NCI-H460 (cell line): Measurements from ENCODE around the gene ANGPTL8. TPM values are rescaled to one million over a fixed set of nuclear protein-coding genes. Genes with fewer than 3 reads are reported as not detected.

ENCODE experiments used
- DNase-seq: peaks from one replicate; pipeline ENCODE4 v3.0.0-alpha.2; 2016; ENCODE audit warnings: low read depth; ENCODE audit errors: extremely low read depth
- total RNA-seq: library from RNA; depleted of rRNA; stranded (reverse); fragments of >200 nt; shearing (Covaris generic); gene quantifications from 2 replicates; pipeline ENCODE4 v1.2.3, GENCODE V29; 2014; rRNA removed

Gene ANGPTL8
- total RNA-seq, 1 experiment from 2014 or later = not detected

- DNase-seq = no peak
Observed at GRCh38 chr19:11286312-11286974, 47.0 kb downstream of the ANGPTL8 start.

DNA sequence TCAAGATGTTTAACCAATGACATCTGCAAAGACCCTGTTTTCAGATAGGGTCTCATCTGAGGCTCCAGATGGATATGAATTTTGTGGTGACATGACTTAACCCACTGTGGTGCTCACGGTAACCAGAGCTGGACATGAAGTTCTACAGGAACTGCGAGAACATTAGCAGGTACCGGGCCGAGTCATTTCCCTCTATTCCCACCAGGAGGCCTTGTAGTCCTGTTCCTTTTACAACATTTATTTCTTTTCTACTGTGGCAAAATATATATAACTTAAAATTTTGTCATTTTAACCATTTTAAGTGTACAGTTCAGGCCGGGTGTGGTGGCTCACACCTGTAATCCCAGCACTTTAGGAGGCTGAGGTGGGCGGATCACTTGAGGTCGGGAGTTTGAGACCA is 48.9 kb downstream of the ANGPTL8 start:
- DNase-seq = no peak

DNA sequence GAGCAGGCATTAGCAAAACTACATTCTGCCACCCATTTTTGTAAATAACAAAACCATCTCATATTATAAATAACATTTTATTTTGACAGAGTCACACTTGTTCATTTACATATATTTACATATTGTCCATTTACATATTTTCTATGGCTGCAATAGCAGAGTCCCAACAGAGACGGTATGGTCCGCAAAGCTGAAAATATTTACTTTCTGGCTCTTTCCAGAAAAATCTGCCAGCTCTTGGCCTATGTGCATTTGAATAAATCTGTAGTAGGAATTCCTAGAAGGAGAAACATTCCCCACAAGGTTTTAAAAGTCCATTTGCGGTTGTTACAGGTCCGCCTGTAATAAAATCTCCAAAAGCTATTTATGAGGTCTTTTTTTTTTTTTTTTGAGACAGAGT is 50.8 kb downstream of the ANGPTL8 start:
- DNase-seq = no peak

GRCh38 chr19:11291415-11291814 is 52.0 kb downstream of the ANGPTL8 start:
- DNase-seq = no peak

Other genes starting within 250 kb of the ANGPTL8 start
- 30.4 and 33.7 TPM in 2 replicates for gene LDLR, start 150.2 kb upstream of the ANGPTL8 start, total RNA-seq
- 13.9 and 17.1 TPM in 2 replicates for gene SPC24, start 83.8 kb upstream of the ANGPTL8 start, total RNA-seq
- 14.2 and 15.0 TPM in 2 replicates for gene KANK2, start 42.1 kb upstream of the ANGPTL8 start, total RNA-seq
- 13.9 and 15.1 TPM in 2 replicates for gene DOCK6, start 22.9 kb downstream of the ANGPTL8 start, total RNA-seq
- not detected in 2 replicates for gene TSPAN16, start 56.5 kb downstream of the ANGPTL8 start, total RNA-seq
- 10.7 and 12.3 TPM in 2 replicates for gene RAB3D, start 100.0 kb downstream of the ANGPTL8 start, total RNA-seq
- 114 and 151 TPM in 2 replicates for gene TMEM205, start 106.6 kb downstream of the ANGPTL8 start, total RNA-seq
- gene CCDC159, start 106.9 kb downstream of the ANGPTL8 start, total RNA-seq = 7.1 and 7.2 TPM in 2 replicates
- gene PLPPR2, start 115.8 kb downstream of the ANGPTL8 start, total RNA-seq = 8.0 and 8.4 TPM in 2 replicates
- 0.66 and 1.4 TPM in 2 replicates for gene SWSAP1, start 135.0 kb downstream of the ANGPTL8 start, total RNA-seq
- gene EPOR, start 144.7 kb downstream of the ANGPTL8 start, total RNA-seq = 6.3 and 7.9 TPM in 2 replicates
- gene RGL3, start 179.7 kb downstream of the ANGPTL8 start, total RNA-seq = 7.3 and 8.6 TPM in 2 replicates
- gene ODAD3, start 195.5 kb downstream of the ANGPTL8 start, total RNA-seq = 0.20 and 0.47 TPM in 2 replicates
- 122 and 131 TPM in 2 replicates for gene PRKCSH, start 196.0 kb downstream of the ANGPTL8 start, total RNA-seq
- not detected in 2 replicates for gene ELAVL3, start 241.4 kb downstream of the ANGPTL8 start, total RNA-seq